Activated B cell treated with CpG ODN at 0.5 μM for 24 hours (primary cell): ENCODE measurements around the gene RNPS1. TPM values are rescaled to one million over a fixed set of nuclear protein-coding genes. Genes with fewer than 3 reads are reported as not detected.

Experiments
- ATAC-seq: fragments of 200-7000 bp; cut with Tn5 transposase; one replicate; pipeline ENCODE4 v1.10.0; 2021; ENCODE audit warnings: low read depth, mild to moderate bottlenecking, moderate library complexity
- CTCF ChIA-PET: fragments of 350-600 bp; sonication (Branson Sonifier 250); formaldehyde crosslinking; loops from one replicate; lab custom pipeline; 2021; ENCODE audit warnings: antibody characterized with exemption; lab: Charles Lee
- POLR2A ChIA-PET: fragments of 350-600 bp; sonication (Branson Sonifier 250); formaldehyde crosslinking; loops from one replicate; lab custom pipeline; 2021; ENCODE audit warnings: antibody characterized with exemption; lab: Charles Lee
- DNase-seq: peaks from one replicate; pipeline ENCODE4 v3.0.0; 2022
- H3K27ac Mint-ChIP-seq: one replicate; pipeline ENCODE4 v1.8.0; 2020; ENCODE audit warnings: mixed read lengths
- H3K27me3 Mint-ChIP-seq: one replicate; pipeline ENCODE4 v1.8.0; 2021; ENCODE audit warnings: mixed read lengths
- H3K36me3 Mint-ChIP-seq: one replicate; pipeline ENCODE4 v1.8.0; 2021; ENCODE audit warnings: low read depth, mixed read lengths
- H3K4me1 Mint-ChIP-seq: one replicate; pipeline ENCODE4 v1.8.0; 2021; ENCODE audit warnings: mixed read lengths
- H3K4me3 Mint-ChIP-seq: one replicate; pipeline ENCODE4 v1.8.0; 2020; ENCODE audit warnings: mild to moderate bottlenecking, mixed read lengths
- H3K9me3 Mint-ChIP-seq: one replicate; pipeline ENCODE4 v1.8.0; 2020; ENCODE audit warnings: mixed read lengths
- intact Hi-C: fragments of 100-400 bp; cut with micrococcal nuclease; formaldehyde crosslinking; loops from one replicate; pipeline ENCODE4 v1.15.1; 2024
- total RNA-seq: library from RNA; stranded (reverse); gene quantifications from 2 replicates; pipeline ENCODE4 v1.2.3, GENCODE V29; 2022
- TF ChIP-seq, protein P1 (sequence below): fragments of 200-600 bp; IDR thresholded peaks from one replicate; pipeline ENCODE4 v1.8.0; 2022; ENCODE audit warnings: antibody characterized with exemption, mild to moderate bottlenecking

Gene RNPS1
- total RNA-seq, 1 donor from 2014 or later = 232 TPM

GRCh38 chr16:2282262-2282661 is 14.3 kb upstream of the RNPS1 start:
- no peaks in the 10 kb centered on the region for H3K27me3 Mint-ChIP-seq
- no peaks in the 10 kb centered on the region for H3K36me3 Mint-ChIP-seq
- ChIA-PET CTCF (no interaction called here), POLR2A (no interaction called here)
- no peaks in the 10 kb centered on the region for H3K9me3 Mint-ChIP-seq
- ATAC-seq (no peak), DNase-seq (no peak)
- no peak overlapping the region for H3K4me3 Mint-ChIP-seq
- no peak overlapping the region for H3K27ac Mint-ChIP-seq
- TF ChIP-seq, protein P1, sequence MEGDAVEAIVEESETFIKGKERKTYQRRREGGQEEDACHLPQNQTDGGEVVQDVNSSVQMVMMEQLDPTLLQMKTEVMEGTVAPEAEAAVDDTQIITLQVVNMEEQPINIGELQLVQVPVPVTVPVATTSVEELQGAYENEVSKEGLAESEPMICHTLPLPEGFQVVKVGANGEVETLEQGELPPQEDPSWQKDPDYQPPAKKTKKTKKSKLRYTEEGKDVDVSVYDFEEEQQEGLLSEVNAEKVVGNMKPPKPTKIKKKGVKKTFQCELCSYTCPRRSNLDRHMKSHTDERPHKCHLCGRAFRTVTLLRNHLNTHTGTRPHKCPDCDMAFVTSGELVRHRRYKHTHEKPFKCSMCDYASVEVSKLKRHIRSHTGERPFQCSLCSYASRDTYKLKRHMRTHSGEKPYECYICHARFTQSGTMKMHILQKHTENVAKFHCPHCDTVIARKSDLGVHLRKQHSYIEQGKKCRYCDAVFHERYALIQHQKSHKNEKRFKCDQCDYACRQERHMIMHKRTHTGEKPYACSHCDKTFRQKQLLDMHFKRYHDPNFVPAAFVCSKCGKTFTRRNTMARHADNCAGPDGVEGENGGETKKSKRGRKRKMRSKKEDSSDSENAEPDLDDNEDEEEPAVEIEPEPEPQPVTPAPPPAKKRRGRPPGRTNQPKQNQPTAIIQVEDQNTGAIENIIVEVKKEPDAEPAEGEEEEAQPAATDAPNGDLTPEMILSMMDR = no peak
- no peaks in the 10 kb centered on the region for H3K4me1 Mint-ChIP-seq
- intact Hi-C loops = no loop called here

DNA sequence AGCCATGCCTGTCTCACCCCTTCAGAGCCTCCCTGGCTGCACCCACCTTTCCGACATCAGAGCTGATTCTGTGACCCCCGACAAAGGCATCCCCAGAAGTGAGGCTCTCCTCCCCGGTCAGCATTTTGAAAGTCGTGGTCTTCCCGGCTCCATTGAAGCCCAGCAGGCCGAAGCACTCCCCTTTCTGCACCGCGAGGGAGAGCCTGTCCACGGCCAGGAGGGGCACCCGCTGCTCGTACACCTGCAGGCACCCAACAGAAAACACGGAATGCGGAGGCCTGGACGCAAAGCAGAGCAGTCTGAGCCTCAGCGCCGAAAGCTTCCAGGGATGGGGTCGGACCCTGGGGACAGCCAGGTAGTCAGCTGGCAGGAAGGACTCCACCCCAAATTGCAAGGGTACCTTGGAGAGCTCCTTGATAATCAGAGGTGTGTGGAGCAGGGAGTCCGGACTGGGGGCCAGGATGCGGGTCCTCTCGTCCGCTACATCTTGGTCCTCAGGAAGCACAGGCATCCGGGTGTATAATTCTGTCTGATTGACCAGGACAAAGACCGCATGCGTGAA is 13.1 kb upstream of the RNPS1 start:
- ChIA-PET CTCF (no interaction called here), POLR2A (no interaction called here)
- intact Hi-C loops = no loop called here
- Mint-ChIP-seq H3K27me3 (no peaks in the 10 kb centered on the region), H3K9me3 (no peaks in the 10 kb centered on the region), H3K4me3 (no peak overlapping the region), H3K4me1 (no peaks in the 10 kb centered on the region), H3K36me3 (no peaks in the 10 kb centered on the region), H3K27ac (peak overlapping the region; percentile 61)
- TF ChIP-seq, protein P1 = no peak
- ATAC-seq = no peak
- DNase-seq = no peak

- Mint-ChIP-seq H3K9me3 (no peaks in the 10 kb centered on the region), H3K4me3 (no peak overlapping the region), H3K27ac (no peak overlapping the region), H3K4me1 (no peaks in the 10 kb centered on the region), H3K36me3 (no peaks in the 10 kb centered on the region), H3K27me3 (no peaks in the 10 kb centered on the region)
- ChIA-PET POLR2A (no interaction called here), CTCF (no interaction called here)
- intact Hi-C loops = no loop called here
- DNase-seq (no peak), ATAC-seq (no peak)
- TF ChIP-seq, protein P1 = no peak
These were observed 12.5 kb upstream of the RNPS1 start for GRCh38 chr16:2280461-2280860.

DNA sequence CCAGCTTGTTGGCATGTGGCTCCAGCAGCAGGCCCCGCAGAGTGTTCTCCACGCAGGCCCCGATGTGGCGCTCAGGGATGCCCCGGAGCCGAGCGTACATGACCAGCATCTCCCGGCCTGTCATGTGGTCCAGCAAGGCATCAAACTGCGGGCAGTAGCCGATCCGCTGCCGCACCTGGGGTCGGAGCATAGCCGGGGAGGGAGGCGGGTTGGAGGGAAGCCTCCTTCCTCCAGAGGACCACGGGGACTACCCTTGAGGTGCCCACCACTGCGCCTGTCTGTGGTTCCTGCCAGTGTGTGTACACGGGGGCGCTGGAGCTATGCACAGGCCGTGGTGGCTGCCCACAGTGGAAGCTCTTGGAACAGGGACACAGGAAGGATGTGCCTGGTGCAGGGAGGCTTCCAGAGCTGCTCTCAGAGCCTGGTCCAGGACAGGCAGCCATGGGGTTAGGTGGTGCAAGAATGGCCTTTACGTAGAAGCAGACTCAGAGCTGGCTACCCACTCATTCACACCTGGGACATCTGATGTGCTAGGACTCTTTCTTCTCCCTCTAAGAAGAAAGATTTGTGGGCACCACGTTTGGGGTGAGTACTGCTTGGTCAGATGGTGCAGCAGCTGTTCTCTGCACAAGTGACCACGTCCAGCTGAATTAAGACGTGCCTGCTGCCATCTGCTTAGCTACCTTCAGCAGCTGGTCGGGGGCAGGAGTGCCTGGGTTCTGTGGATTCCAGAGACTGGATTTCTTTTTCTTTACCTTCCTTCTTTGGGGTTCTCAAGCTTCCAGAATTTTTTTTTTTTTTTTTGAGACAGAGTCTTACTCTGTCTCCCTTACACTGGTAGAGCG is 11.3 kb upstream of the RNPS1 start:
- DNase-seq = no peak
- no peak for ATAC-seq
- Mint-ChIP-seq H3K27ac (no peak overlapping the region), H3K4me1 (no peaks in the 10 kb centered on the region), H3K27me3 (no peaks in the 10 kb centered on the region), H3K36me3 (no peaks in the 10 kb centered on the region), H3K9me3 (no peaks in the 10 kb centered on the region), H3K4me3 (no peak overlapping the region)
- CTCF ChIA-PET = no interaction called here
- intact Hi-C loops = no loop called here
- POLR2A ChIA-PET = interaction anchor here (0.6 kb wide), 1 partner anchor 53 kb away, joined by 3 read pairs; no protein-coding TSS in a partner anchor
- TF ChIP-seq, protein P1 = no peak

DNA sequence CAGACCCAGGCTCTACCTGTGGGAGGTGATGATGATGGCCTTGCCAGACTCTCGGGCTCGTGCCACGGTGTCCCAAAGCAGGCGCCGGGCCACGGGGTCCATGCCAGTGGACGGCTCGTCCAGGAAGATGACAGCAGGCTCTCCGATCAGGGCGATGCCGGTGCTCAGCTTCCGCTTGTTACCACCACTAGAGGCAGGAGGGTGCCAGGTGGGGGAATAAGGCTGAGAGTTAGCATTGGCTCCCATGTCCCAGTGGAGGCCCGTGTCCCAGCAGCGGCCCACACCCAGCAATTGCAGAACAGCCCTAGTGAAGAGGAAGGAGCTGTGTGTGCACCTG is 10.3 kb upstream of the RNPS1 start:
- intact Hi-C loops = no loop called here
- DNase-seq (no peak), ATAC-seq (no peak)
- Mint-ChIP-seq H3K27ac (no peak overlapping the region), H3K9me3 (no peaks in the 10 kb centered on the region), H3K36me3 (peaks cover 2% of the 10 kb centered on the region), H3K4me3 (no peak overlapping the region), H3K27me3 (no peaks in the 10 kb centered on the region), H3K4me1 (no peaks in the 10 kb centered on the region)
- ChIA-PET CTCF (no interaction called here), POLR2A (no interaction called here)
- TF ChIP-seq, protein P1 = no peak
